Neural crest cell (in vitro differentiated cells): ENCODE data around the gene CCBE1. TPM values are rescaled to one million over a fixed set of nuclear protein-coding genes. Genes with fewer than 3 reads are reported as not detected.

Experiments
- DNase-seq: peaks from one replicate; pipeline ENCODE4 v3.0.0; 2021; ENCODE audit warnings: low read depth, mixed read lengths, low spot score
- H3K27ac Mint-ChIP-seq: one replicate; pipeline ENCODE4 v1.8.0; 2021; ENCODE audit warnings: mild to moderate bottlenecking, mixed read lengths; ENCODE audit not compliant: unreplicated experiment
- H3K27me3 Mint-ChIP-seq: 2 replicates; pipeline ENCODE4 v1.8.0; 2021; ENCODE audit warnings: low read depth, mild to moderate bottlenecking, mixed read lengths
- H3K36me3 Mint-ChIP-seq: 2 replicates; pipeline ENCODE4 v1.8.0; 2021; ENCODE audit warnings: low read depth, mild to moderate bottlenecking, mixed read lengths
- H3K4me1 Mint-ChIP-seq: 2 replicates; pipeline ENCODE4 v1.8.0; 2021; ENCODE audit warnings: mixed read lengths
- H3K4me3 Mint-ChIP-seq: one replicate; pipeline ENCODE4 v1.8.0; 2021; ENCODE audit warnings: mild to moderate bottlenecking, mixed read lengths
- H3K9me3 Mint-ChIP-seq: 2 replicates; pipeline ENCODE4 v1.8.0; 2021; ENCODE audit warnings: mixed read lengths
- total RNA-seq: library from RNA; stranded (reverse); gene quantifications from 2 replicates; pipeline ENCODE4 v1.2.1, GENCODE V29; 2021
- TF ChIP-seq, protein P1 (sequence below): fragments of 200-600 bp; sonication (generic); conservative IDR thresholded peaks from 2 replicates; pipeline ENCODE4 v1.5.0; 2021; ENCODE audit warnings: antibody characterized with exemption, mild to moderate bottlenecking

CCBE1 gene
- total RNA-seq, 1 donor from 2014 or later: 0.33 TPM

DNA sequence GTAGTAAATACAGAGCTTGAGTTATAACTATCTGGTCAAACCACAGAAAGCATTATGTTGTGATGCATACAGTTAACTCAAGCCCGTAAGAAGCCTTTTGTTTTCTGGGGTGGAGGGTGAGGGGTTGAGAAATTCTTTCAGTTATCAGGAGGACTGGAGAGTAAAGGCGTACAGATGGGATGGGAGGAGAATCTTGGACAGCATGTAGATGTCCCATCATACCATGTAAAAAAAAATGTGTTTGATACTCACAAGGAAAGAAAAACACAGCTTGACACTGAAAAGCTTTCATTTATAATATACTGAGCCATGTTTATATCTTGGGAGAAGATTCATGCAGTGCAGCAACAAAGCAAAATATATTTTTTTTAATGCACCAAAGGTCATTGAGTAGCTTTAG is 12.4 kb downstream of the CCBE1 start:
- TF ChIP-seq, protein P1, sequence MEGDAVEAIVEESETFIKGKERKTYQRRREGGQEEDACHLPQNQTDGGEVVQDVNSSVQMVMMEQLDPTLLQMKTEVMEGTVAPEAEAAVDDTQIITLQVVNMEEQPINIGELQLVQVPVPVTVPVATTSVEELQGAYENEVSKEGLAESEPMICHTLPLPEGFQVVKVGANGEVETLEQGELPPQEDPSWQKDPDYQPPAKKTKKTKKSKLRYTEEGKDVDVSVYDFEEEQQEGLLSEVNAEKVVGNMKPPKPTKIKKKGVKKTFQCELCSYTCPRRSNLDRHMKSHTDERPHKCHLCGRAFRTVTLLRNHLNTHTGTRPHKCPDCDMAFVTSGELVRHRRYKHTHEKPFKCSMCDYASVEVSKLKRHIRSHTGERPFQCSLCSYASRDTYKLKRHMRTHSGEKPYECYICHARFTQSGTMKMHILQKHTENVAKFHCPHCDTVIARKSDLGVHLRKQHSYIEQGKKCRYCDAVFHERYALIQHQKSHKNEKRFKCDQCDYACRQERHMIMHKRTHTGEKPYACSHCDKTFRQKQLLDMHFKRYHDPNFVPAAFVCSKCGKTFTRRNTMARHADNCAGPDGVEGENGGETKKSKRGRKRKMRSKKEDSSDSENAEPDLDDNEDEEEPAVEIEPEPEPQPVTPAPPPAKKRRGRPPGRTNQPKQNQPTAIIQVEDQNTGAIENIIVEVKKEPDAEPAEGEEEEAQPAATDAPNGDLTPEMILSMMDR: no peak
- Mint-ChIP-seq H3K4me1 (no peaks in the 10 kb centered on the region), H3K27me3 (peaks cover 31% of the 10 kb centered on the region), H3K9me3 (no peaks in the 10 kb centered on the region), H3K27ac (no peak overlapping the region), H3K4me3 (no peak overlapping the region), H3K36me3 (no peaks in the 10 kb centered on the region)
- DNase-seq: no peak

DNA sequence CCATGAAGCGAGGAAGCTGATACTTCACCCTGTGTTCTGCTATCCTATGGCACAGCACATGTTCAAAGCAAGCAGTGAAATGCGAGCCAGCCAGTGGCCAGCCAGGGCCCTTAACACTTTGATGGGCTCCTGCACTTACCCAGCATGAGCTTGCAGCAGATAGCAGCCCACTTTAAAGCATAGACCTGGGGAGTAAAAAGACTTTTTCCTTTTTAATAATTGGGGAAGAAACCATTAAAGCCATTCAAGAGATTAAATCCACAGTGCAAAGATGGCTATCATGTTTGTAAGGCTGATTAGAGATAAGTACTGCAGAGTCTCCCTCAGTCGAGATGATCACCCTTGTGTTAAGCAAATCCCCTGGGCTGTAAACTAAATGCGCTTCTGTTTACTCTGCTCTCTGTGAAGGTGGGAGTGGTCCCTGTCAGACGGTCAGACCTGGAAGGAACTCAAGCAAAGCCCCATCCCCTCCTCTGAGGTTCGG is 15.7 kb downstream of the CCBE1 start:
- no peak for DNase-seq
- peaks cover 10% of the 10 kb centered on the region for H3K27me3 Mint-ChIP-seq

DNA sequence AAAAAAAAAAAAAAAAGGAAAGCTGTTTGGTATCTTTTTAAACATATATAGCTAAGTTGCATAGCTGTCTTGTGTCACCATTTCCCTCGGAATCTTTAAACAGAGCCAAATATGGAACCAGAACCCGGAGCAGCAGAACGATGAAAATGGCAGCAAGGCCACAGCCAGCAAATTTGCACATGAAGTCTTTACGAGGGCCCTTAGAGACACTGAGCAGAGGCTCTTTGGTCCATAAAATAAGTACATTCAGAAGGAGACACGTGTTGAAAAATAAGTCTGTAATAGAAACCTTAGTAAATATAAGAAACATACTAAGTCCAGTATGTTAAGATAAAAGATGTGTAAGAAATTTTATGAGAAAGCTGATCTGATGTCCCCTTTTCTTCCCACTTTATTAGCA is 16.2 kb downstream of the CCBE1 start:
- Mint-ChIP-seq H3K36me3 (no peaks in the 10 kb centered on the region), H3K9me3 (no peaks in the 10 kb centered on the region), H3K27ac (no peak overlapping the region), H3K27me3 (peaks cover 8% of the 10 kb centered on the region), H3K4me1 (no peaks in the 10 kb centered on the region), H3K4me3 (no peak overlapping the region)
- no peak for DNase-seq
- TF ChIP-seq, protein P1: no peak

More for the DNA sequence above, 15.7 kb downstream of the CCBE1 start:
- TF ChIP-seq, protein P1: no peak
- Mint-ChIP-seq H3K9me3 (no peaks in the 10 kb centered on the region), H3K36me3 (no peaks in the 10 kb centered on the region), H3K27ac (no peak overlapping the region), H3K4me1 (no peaks in the 10 kb centered on the region), H3K4me3 (no peak overlapping the region)

DNA sequence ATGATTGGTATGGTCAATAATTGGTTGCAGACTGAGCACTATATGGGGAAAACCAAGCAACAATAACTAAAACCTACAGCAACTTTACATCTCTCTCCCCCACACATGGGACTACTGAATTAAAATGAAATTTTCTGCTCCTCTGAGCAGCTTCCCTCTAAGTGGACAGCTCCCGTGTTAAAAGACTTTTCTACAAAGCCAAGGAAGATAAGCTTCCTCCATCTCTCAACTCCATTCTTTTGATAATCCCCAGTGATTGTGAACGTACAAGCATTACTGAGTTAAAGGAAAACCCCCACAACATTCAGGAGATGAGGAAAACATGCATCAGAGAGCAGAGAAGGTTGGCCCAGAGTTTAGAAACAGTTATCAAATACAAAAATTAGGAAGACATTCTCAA is 21.9 kb downstream of the CCBE1 start:
- Mint-ChIP-seq H3K9me3 (no peaks in the 10 kb centered on the region), H3K4me1 (peaks cover 6% of the 10 kb centered on the region), H3K36me3 (no peaks in the 10 kb centered on the region), H3K27ac (no peak overlapping the region), H3K27me3 (no peaks in the 10 kb centered on the region), H3K4me3 (no peak overlapping the region)
- TF ChIP-seq, protein P1: no peak
- DNase-seq: no peak

DNA sequence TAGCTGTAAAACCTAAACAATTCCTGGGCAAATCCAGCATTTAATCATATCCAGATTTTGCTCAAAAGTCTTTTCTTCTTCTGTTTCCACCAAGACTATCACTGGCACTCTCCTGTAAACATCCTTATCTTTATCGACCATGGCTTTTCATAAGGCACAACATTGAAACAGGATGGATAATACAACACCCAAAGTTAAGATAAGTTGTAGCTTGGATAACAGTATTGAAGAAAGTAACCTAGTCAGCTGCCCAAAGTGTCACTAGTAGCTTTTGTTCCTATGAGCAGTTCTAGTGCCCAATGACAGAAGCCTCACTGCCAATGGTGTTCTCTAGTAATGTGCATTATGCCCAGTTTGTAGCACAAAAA is 22.3 kb downstream of the CCBE1 start:
- peaks cover 6% of the 10 kb centered on the region for H3K4me1 Mint-ChIP-seq
- no peaks in the 10 kb centered on the region for H3K27me3 Mint-ChIP-seq
- TF ChIP-seq, protein P1: no peak

More for the DNA sequence above, 22.3 kb downstream of the CCBE1 start:
- Mint-ChIP-seq H3K36me3 (no peaks in the 10 kb centered on the region), H3K27ac (no peak overlapping the region), H3K9me3 (no peaks in the 10 kb centered on the region), H3K4me3 (no peak overlapping the region)
- no peak for DNase-seq
